Brain microvascular endothelial cell (primary cell): ENCODE measurements around the gene ZMYND11.
"Not testable (repeated sequence)": the region's sequence is repeated elsewhere in the genome, so short reads cannot be mapped to it uniquely, and the experiment has no call there.

Source experiments
- DNase-seq: peaks from one replicate; pipeline ENCODE4 v3.0.0-alpha.2; 2020
- H3K27ac ChIP-seq: fragments of 250-450 bp; sonication (Bioruptor Pico); 2 replicates; pipeline ENCODE4 v1.5.1; 2020; ENCODE audit warnings: mild to moderate bottlenecking, moderate library complexity
- H3K27me3 ChIP-seq: fragments of 250-450 bp; sonication (Bioruptor Pico); replicated peaks from 2 replicates; pipeline ENCODE4 v1.5.1; 2020; ENCODE audit warnings: mild to moderate bottlenecking
- H3K36me3 ChIP-seq: fragments of 250-450 bp; sonication (Bioruptor Pico); replicated peaks from 2 replicates; pipeline ENCODE4 v1.5.1; 2020; ENCODE audit warnings: mild to moderate bottlenecking
- H3K4me3 ChIP-seq: 2 replicates; pipeline ENCODE4 v1.5.1; 2011; ENCODE audit warnings: low read depth, mild to moderate bottlenecking, control low read depth, low read length, moderate library complexity
- in situ Hi-C: cut with HindIII; loops from 2 replicates; pipeline ENCODE4 v1.10.0; 2017; ENCODE audit warnings: low sequenced_read_pairs, low pct_ligation_motif_present
- TF ChIP-seq, protein P1 (sequence below): IDR thresholded peaks from 2 replicates; pipeline ENCODE4 v1.5.1; 2011; ENCODE audit warnings: low read depth, mild to moderate bottlenecking, moderate library complexity, low read length, control low read depth, inconsistent platforms; ENCODE audit errors: missing control alignments

The ZMYND11 gene

DNA sequence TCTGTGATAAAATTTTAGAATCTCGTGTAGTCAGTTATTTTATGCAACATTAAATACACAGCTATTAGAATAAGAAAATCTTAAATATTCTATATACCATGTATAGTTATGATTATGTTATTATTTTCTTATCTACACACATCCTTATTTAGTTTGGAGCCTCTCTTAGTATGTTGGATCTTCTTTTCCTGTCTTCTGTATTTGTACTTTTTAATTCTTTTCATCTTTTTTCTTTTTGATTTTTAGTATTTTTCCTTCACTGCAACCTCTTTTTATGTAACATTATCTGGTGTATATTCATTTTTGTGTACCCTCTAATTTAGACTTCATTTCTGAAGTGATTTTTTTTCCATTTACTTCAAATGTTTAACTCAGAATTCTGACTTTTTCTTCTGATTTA, 48.9 kb downstream of the ZMYND11 start:
- H3K36me3 ChIP-seq, result no peaks in the 10 kb centered on the region
- DNase-seq, result no peak
- TF ChIP-seq, protein P1, sequence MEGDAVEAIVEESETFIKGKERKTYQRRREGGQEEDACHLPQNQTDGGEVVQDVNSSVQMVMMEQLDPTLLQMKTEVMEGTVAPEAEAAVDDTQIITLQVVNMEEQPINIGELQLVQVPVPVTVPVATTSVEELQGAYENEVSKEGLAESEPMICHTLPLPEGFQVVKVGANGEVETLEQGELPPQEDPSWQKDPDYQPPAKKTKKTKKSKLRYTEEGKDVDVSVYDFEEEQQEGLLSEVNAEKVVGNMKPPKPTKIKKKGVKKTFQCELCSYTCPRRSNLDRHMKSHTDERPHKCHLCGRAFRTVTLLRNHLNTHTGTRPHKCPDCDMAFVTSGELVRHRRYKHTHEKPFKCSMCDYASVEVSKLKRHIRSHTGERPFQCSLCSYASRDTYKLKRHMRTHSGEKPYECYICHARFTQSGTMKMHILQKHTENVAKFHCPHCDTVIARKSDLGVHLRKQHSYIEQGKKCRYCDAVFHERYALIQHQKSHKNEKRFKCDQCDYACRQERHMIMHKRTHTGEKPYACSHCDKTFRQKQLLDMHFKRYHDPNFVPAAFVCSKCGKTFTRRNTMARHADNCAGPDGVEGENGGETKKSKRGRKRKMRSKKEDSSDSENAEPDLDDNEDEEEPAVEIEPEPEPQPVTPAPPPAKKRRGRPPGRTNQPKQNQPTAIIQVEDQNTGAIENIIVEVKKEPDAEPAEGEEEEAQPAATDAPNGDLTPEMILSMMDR, result no peak
- in situ Hi-C loops, result no loop called here
- no peak overlapping the region for H3K4me3 ChIP-seq
- H3K27me3 ChIP-seq, result no peaks in the 10 kb centered on the region
- H3K27ac ChIP-seq, result no peak overlapping the region

DNA sequence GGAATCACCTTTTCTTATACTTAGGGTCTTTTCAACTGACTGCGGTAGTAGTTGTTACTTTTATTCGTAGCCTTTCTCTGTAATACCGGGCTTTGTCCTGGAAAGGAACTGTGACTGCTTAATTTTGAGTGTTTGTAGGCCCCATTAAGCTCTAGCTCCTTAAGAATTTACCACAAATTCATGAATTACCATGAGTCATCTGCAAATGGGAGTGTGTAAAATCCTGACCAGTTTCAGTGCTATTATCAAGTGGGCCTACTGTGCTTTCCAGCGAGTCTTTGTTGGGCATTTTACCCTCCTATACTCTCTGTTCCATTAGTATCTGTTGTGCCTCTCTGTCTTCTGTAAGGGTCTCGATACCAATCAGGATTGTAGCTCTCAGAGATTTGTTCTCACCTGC, 49.7 kb downstream of the ZMYND11 start:
- no peaks in the 10 kb centered on the region for H3K27me3 ChIP-seq
- in situ Hi-C loops, result no loop called here
- no peak overlapping the region for H3K4me3 ChIP-seq
- H3K36me3 ChIP-seq, result no peaks in the 10 kb centered on the region
- H3K27ac ChIP-seq, result no peak overlapping the region
- DNase-seq, result no peak
- TF ChIP-seq, protein P1, result no peak

- in situ Hi-C loops, H3K27ac ChIP-seq, H3K36me3 ChIP-seq, H3K27me3 ChIP-seq, H3K4me3 ChIP-seq, DNase-seq: not testable (repeated sequence)
Measured at GRCh38 chr10:185571-185970, 50.3 kb downstream of the ZMYND11 start.

- Histone ChIP-seq H3K27me3 (no peaks in the 10 kb centered on the region), H3K36me3 (no peaks in the 10 kb centered on the region), H3K4me3 (no peak overlapping the region), H3K27ac (no peak overlapping the region)
- in situ Hi-C loops, result no loop called here
- TF ChIP-seq, protein P1, result no peak
- DNase-seq, result no peak
Measured at GRCh38 chr10:186911-187310, 51.7 kb downstream of the ZMYND11 start.

DNA sequence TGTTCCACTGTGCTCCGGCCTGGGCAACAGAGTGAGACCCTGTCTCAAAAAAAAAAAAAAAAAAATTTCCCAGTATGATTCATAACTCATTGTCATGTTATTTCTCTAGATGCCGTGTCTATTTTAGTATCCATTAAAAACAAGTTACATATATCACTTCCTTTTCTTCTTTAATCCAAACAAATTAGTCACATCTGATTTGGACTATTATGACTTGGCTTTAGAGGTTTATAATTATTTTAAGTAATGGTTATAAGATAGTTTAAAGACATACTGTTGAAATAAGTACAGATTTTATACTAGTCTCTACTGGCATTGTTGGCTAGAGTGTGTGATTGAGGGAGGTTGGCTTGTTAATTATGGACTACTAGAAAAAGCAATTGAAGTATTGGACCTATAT, 53.3 kb downstream of the ZMYND11 start:
- Histone ChIP-seq H3K27me3 (no peaks in the 10 kb centered on the region), H3K4me3 (no peak overlapping the region), H3K27ac (peak overlapping the region; percentile 51), H3K36me3 (no peaks in the 10 kb centered on the region)
- in situ Hi-C loops, result no loop called here
- TF ChIP-seq, protein P1, result no peak
- no peak for DNase-seq

- DNase-seq, result no peak
- Histone ChIP-seq H3K27me3 (no peaks in the 10 kb centered on the region), H3K4me3 (no peak overlapping the region), H3K36me3 (no peaks in the 10 kb centered on the region), H3K27ac (no peak overlapping the region)
- in situ Hi-C loops, result no loop called here
- TF ChIP-seq, protein P1, result no peak
Measured at GRCh38 chr10:190216-190615, 55.0 kb downstream of the ZMYND11 start.
